Kidney epithelial cell (primary cell): Measurements from ENCODE around the gene EXTL1. TPM values are rescaled to one million over a fixed set of nuclear protein-coding genes. Genes with fewer than 3 reads are reported as not detected.

ENCODE experiments used
- DNase-seq: peaks from one replicate; pipeline ENCODE4 v3.0.0-alpha.2; 2010; ENCODE audit warnings: low read depth
- H3K27me3 ChIP-seq: 2 replicates; pipeline ENCODE4 v1.6.0; 2011; ENCODE audit warnings: low read length; ENCODE audit not compliant: control insufficient read depth, insufficient read depth
- H3K36me3 ChIP-seq: 2 replicates; pipeline ENCODE4 v1.5.1; 2011; ENCODE audit warnings: low read length; ENCODE audit not compliant: control insufficient read depth, insufficient read depth
- H3K4me3 ChIP-seq: 2 replicates; pipeline ENCODE4 v1.5.1; 2011; ENCODE audit warnings: low read depth, mild to moderate bottlenecking, control low read depth, low read length
- CTCF ChIP-seq: IDR thresholded peaks from 2 replicates; pipeline ENCODE4 v1.5.1; 2011; ENCODE audit warnings: mild to moderate bottlenecking, moderate library complexity, low read length, control low read depth, inconsistent platforms; ENCODE audit not compliant: insufficient read depth, poor library complexity, severe bottlenecking
- total RNA-seq: library from RNA; depleted of rRNA; stranded (reverse); fragments of >200 nt; gene quantifications from 2 replicates; pipeline ENCODE4 v1.2.3, GENCODE V29; 2015

EXTL1 gene
- total RNA-seq, 1 donor from 2014 or later, result 1.3 TPM

GRCh38 chr1:26041401-26041800, 19.8 kb downstream of the EXTL1 start:
- no peak for DNase-seq
- H3K27me3 ChIP-seq, result peaks cover 41% of the 10 kb centered on the region
- no peak for TF ChIP-seq CTCF
- no peak overlapping the region for H3K4me3 ChIP-seq
- no peaks in the 10 kb centered on the region for H3K36me3 ChIP-seq

GRCh38 chr1:26041978-26042377, 20.4 kb downstream of the EXTL1 start:
- peaks cover 47% of the 10 kb centered on the region for H3K27me3 ChIP-seq

GRCh38 chr1:26043765-26044164, 22.2 kb downstream of the EXTL1 start:
- Histone ChIP-seq H3K4me3 (no peak overlapping the region), H3K27me3 (peaks cover 56% of the 10 kb centered on the region), H3K36me3 (no peaks in the 10 kb centered on the region)
- no peak for TF ChIP-seq CTCF
- DNase-seq, result no peak

More at GRCh38 chr1:26041978-26042377, 20.4 kb downstream of the EXTL1 start:
- Histone ChIP-seq H3K36me3 (no peaks in the 10 kb centered on the region), H3K4me3 (no peak overlapping the region)
- DNase-seq, result no peak
- no peak for TF ChIP-seq CTCF

- DNase-seq, result no peak
- Histone ChIP-seq H3K36me3 (no peaks in the 10 kb centered on the region), H3K4me3 (no peak overlapping the region), H3K27me3 (peaks cover 56% of the 10 kb centered on the region)
- no peak for TF ChIP-seq CTCF
These were observed 22.8 kb downstream of the EXTL1 start for GRCh38 chr1:26044414-26044813.

- no peak overlapping the region for H3K4me3 ChIP-seq
- no peaks in the 10 kb centered on the region for H3K36me3 ChIP-seq
- DNase-seq, result no peak
- H3K27me3 ChIP-seq, result peaks cover 58% of the 10 kb centered on the region
- TF ChIP-seq CTCF, result no peak
These were observed 23.6 kb downstream of the EXTL1 start for GRCh38 chr1:26044971-26045721.
